Measurements from ENCODE around the gene SNTG2. TPM values are rescaled to one million over a fixed set of nuclear protein-coding genes. Genes with fewer than 3 reads are reported as not detected.

The SNTG2 gene
- total RNA-seq, 1 experiment from 2014 or later: 20.5 TPM

DNA sequence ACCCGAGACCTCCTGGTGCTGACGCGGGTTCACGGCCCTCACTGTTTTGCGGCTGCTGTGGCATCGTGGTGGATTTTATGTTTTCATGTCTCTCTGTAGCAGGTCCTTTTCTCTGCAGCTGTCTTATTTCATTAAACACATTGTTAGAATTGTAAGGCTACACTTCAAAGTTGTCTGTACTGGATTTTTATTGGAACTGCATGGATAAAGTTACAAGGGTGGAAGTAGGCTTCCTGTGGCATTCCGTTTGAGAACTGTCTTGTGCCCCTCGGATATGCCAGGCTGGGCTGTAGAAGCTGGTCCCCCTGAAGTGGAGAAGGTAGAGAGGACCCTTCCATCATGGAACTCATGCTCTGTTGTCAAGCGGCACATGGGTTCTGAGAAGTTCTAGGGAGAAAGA lies 127.3 kb downstream of the SNTG2 start:
- Mint-ChIP-seq H3K27ac (no peak overlapping the region), H3K9me3 (no peaks in the 10 kb centered on the region), H3K36me3 (no peaks in the 10 kb centered on the region; the same call in 1 of the 2 replicates), H3K27me3 (ENCODE audit: low read depth) (peaks cover 7% of the 10 kb centered on the region), H3K4me3 (no peak overlapping the region), H3K4me1 (peaks cover 21% of the 10 kb centered on the region)
- ATAC-seq: no peak
- TF ChIP-seq, protein P1, sequence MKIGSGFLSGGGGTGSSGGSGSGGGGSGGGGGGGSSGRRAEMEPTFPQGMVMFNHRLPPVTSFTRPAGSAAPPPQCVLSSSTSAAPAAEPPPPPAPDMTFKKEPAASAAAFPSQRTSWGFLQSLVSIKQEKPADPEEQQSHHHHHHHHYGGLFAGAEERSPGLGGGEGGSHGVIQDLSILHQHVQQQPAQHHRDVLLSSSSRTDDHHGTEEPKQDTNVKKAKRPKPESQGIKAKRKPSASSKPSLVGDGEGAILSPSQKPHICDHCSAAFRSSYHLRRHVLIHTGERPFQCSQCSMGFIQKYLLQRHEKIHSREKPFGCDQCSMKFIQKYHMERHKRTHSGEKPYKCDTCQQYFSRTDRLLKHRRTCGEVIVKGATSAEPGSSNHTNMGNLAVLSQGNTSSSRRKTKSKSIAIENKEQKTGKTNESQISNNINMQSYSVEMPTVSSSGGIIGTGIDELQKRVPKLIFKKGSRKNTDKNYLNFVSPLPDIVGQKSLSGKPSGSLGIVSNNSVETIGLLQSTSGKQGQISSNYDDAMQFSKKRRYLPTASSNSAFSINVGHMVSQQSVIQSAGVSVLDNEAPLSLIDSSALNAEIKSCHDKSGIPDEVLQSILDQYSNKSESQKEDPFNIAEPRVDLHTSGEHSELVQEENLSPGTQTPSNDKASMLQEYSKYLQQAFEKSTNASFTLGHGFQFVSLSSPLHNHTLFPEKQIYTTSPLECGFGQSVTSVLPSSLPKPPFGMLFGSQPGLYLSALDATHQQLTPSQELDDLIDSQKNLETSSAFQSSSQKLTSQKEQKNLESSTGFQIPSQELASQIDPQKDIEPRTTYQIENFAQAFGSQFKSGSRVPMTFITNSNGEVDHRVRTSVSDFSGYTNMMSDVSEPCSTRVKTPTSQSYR (CRISPR knock-in tag; IDR thresholded peaks at IDR 0.05): no peak
- TF ChIP-seq ZNF263 (CRISPR knock-in tag; IDR thresholded peaks at IDR 0.05; ENCODE audit: low read depth): no peak
- no peak for TF ChIP-seq KAT7 (CRISPR knock-in tag; IDR thresholded peaks at IDR 0.05; ENCODE audit: borderline replicate concordance)
- no peak for TF ChIP-seq NFATC4 (CRISPR knock-in tag; IDR thresholded peaks at IDR 0.05)
- no peak for TF ChIP-seq ESRRA (CRISPR knock-in tag; IDR thresholded peaks at IDR 0.05; ENCODE audit: borderline replicate concordance)
- no peak for TF ChIP-seq NR2C2 (CRISPR knock-in tag; IDR thresholded peaks at IDR 0.05)
- no peak for TF ChIP-seq ZNF532 (CRISPR knock-in tag; IDR thresholded peaks at IDR 0.05; ENCODE audit: borderline replicate concordance)
- TF ChIP-seq RORB (CRISPR knock-in tag; IDR thresholded peaks at IDR 0.05): no peak
- POLR2A ChIA-PET: no interaction called here
- DNase-seq (ENCODE audit: low spot score): no peak
- CTCF ChIA-PET: no interaction called here

DNA sequence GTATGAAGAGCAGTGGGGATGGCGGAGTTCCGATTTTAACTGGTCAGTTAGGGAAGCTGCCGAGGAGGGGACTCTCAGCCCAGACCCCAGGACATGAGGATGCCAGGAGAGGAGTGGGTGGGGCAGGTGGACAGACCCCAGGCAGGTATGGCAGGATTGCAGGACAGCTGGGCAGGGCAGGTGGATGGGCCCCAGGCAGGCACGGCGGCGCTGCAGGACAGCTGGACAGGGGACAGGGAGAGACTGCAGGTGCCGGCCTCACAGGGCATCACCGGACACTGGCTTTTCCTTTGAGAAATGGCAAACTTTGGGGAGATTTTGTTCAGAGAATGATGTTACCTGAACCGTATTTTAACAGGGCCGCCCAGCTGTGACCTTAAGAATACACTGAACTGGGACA lies 127.7 kb downstream of the SNTG2 start:
- H3K27ac Mint-ChIP-seq: no peak overlapping the region
- CTCF ChIA-PET: no interaction called here
- peaks cover 2% of the 10 kb centered on the region for H3K36me3 Mint-ChIP-seq
- peaks cover 7% of the 10 kb centered on the region for H3K27me3 Mint-ChIP-seq (ENCODE audit: low read depth)
- H3K4me1 Mint-ChIP-seq: peaks cover 21% of the 10 kb centered on the region
- ATAC-seq (no peak), DNase-seq (ENCODE audit: low spot score) (no peak)
- H3K4me3 Mint-ChIP-seq: no peak overlapping the region
- no peaks in the 10 kb centered on the region for H3K9me3 Mint-ChIP-seq
- POLR2A ChIA-PET: no interaction called here
- TF ChIP-seq E2F5 (CRISPR knock-in tag; IDR thresholded peaks at IDR 0.05): no peak
- TF ChIP-seq CREB1 (CRISPR knock-in tag; IDR thresholded peaks at IDR 0.05): no peak
- no peak for TF ChIP-seq HMGA2 (CRISPR knock-in tag; IDR thresholded peaks at IDR 0.05)
- no peak for TF ChIP-seq RORB (CRISPR knock-in tag; IDR thresholded peaks at IDR 0.05)
- TF ChIP-seq GABPB1 (CRISPR knock-in tag; IDR thresholded peaks at IDR 0.05): no peak
- no peak for TF ChIP-seq ETV6 (CRISPR knock-in tag; IDR thresholded peaks at IDR 0.05)
- TF ChIP-seq, protein P2, sequence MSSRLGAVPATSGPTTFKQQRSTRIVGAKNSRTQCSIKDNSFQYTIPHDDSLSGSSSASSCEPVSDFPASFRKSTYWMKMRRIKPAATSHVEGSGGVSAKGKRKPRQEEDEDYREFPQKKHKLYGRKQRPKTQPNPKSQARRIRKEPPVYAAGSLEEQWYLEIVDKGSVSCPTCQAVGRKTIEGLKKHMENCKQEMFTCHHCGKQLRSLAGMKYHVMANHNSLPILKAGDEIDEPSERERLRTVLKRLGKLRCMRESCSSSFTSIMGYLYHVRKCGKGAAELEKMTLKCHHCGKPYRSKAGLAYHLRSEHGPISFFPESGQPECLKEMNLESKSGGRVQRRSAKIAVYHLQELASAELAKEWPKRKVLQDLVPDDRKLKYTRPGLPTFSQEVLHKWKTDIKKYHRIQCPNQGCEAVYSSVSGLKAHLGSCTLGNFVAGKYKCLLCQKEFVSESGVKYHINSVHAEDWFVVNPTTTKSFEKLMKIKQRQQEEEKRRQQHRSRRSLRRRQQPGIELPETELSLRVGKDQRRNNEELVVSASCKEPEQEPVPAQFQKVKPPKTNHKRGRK (CRISPR knock-in tag; IDR thresholded peaks at IDR 0.05; ENCODE audit: borderline replicate concordance): no peak
- no peak for TF ChIP-seq AR (CRISPR knock-in tag; IDR thresholded peaks at IDR 0.05)
- TF ChIP-seq ZSCAN18 (CRISPR knock-in tag; IDR thresholded peaks at IDR 0.05): no peak
- no peak for TF ChIP-seq ZNF532 (CRISPR knock-in tag; IDR thresholded peaks at IDR 0.05; ENCODE audit: borderline replicate concordance)
- no peak for TF ChIP-seq ZNF416 (CRISPR knock-in tag; IDR thresholded peaks at IDR 0.05)
